22Rv1 (cell line): Measurements from ENCODE around the gene TIMP1.
"Not testable (repeated sequence)": the region's sequence is repeated elsewhere in the genome, so short reads cannot be mapped to it uniquely, and the experiment has no call there.

Experiments used
- H3K27ac ChIP-seq: fragments of 450-650 bp; 2 replicates; pipeline ENCODE4 v1.5.1; 2017
- CTCF ChIP-seq: fragments of 450-650 bp; IDR thresholded peaks from 2 replicates; pipeline ENCODE4 v1.5.1; 2017; ENCODE audit warnings: mild to moderate bottlenecking
- ZFX ChIP-seq: fragments of 450-650 bp; IDR thresholded peaks from 2 replicates; pipeline ENCODE4 v1.6.1; 2017; ENCODE audit warnings: antibody characterized with exemption, borderline replicate concordance

The TIMP1 gene

GRCh38 chrX:47590984-47591383 lies 8.7 kb downstream of the TIMP1 start:
- TF ChIP-seq CTCF (no peak), ZFX (no peak)
- H3K27ac ChIP-seq: no peak overlapping the region

- H3K27ac ChIP-seq: no peak overlapping the region
- TF ChIP-seq CTCF (no peak), ZFX (no peak)
These were observed 11.3 kb downstream of the TIMP1 start for GRCh38 chrX:47593522-47593921.

GRCh38 chrX:47595716-47596251 lies 13.5 kb downstream of the TIMP1 start:
- TF ChIP-seq ZFX (no peak), CTCF (no peak)
- H3K27ac ChIP-seq: no peak overlapping the region

GRCh38 chrX:47596256-47596655 lies 14.0 kb downstream of the TIMP1 start:
- H3K27ac ChIP-seq: no peak overlapping the region
- no peak for TF ChIP-seq ZFX
- no peak for TF ChIP-seq CTCF

- no peak overlapping the region for H3K27ac ChIP-seq
- TF ChIP-seq CTCF (no peak), ZFX (no peak)
These were observed 15.0 kb downstream of the TIMP1 start for GRCh38 chrX:47597222-47597621.

GRCh38 chrX:47603125-47603524 lies 20.9 kb downstream of the TIMP1 start:
- H3K27ac ChIP-seq: not testable (repeated sequence)

- H3K27ac ChIP-seq: no peak overlapping the region
- TF ChIP-seq ZFX (no peak), CTCF (no peak)
These were observed 22.8 kb downstream of the TIMP1 start for GRCh38 chrX:47605024-47605423.

GRCh38 chrX:47607091-47607490 lies 24.9 kb downstream of the TIMP1 start:
- H3K27ac ChIP-seq: no peak overlapping the region
- TF ChIP-seq CTCF: no peak
- TF ChIP-seq ZFX: no peak
